Aorta (tissue), 5 donors: ENCODE data around the gene GALK1. TPM values are rescaled to one million over a fixed set of nuclear protein-coding genes. Genes with fewer than 3 reads are reported as not detected.

ENCODE experiments used
- ATAC-seq: fragments of 200-7000 bp; cut with Tn5 transposase; one replicate; pipeline ENCODE4 v1.9.1; 2022; ENCODE audit warnings: moderate library complexity; ENCODE audit not compliant: low FRiP score
- DNase-seq, 2 donors: peaks; one replicate each; pipeline ENCODE4 v3.0.0-alpha.2; 2020
- H3K27ac ChIP-seq, 2 donors: one replicate each; pipeline ENCODE4 v1.5.1; 2013; ENCODE audit warnings: low read length in 2 of 2, mild to moderate bottlenecking in 2 of 2, moderate library complexity in 2 of 2, control low read depth in 1 of 2, inconsistent platforms in 1 of 2, low read depth in 1 of 2
- H3K27me3 ChIP-seq, 2 donors: one replicate each; pipeline ENCODE4 v1.6.1; 2013; ENCODE audit warnings: control low read depth in 1 of 2, low read length in 1 of 2, mild to moderate bottlenecking in 1 of 2, moderate library complexity in 1 of 2; ENCODE audit not compliant: insufficient read depth in 2 of 2, control insufficient read depth in 1 of 2
- H3K36me3 ChIP-seq, 2 donors: one replicate each; pipeline ENCODE4 v1.6.1; 2013; ENCODE audit warnings: control low read depth in 1 of 2, low read length in 1 of 2, mild to moderate bottlenecking in 1 of 2; ENCODE audit not compliant: insufficient read depth in 2 of 2, control insufficient read depth in 1 of 2
- H3K4me1 ChIP-seq, 2 donors: one replicate each; pipeline ENCODE4 v1.6.1; 2013; ENCODE audit warnings: low read length in 2 of 2, control low read depth in 1 of 2, mild to moderate bottlenecking in 1 of 2, moderate library complexity in 1 of 2; ENCODE audit not compliant: insufficient read depth in 2 of 2, control insufficient read depth in 1 of 2
- H3K4me3 ChIP-seq, 2 donors: one replicate each; pipeline ENCODE4 v1.5.1; 2013; ENCODE audit warnings: low read length in 2 of 2, control low read depth in 1 of 2, mild to moderate bottlenecking in 1 of 2
- H3K9me3 ChIP-seq: one replicate; pipeline ENCODE4 v1.6.1; 2013; ENCODE audit warnings: mild to moderate bottlenecking, low read length; ENCODE audit not compliant: control insufficient read depth
- WGBS, 2 donors: extraction: QIAGEN DNeasy Blood & Tissue Kit; methylation state at CpG; one replicate each; pipeline ENCODE4 v1.1.7; 2013; 5-methylcytosine and 5-hydroxymethylcytosine counted together
- intact Hi-C, 2 donors: fragments of 100-400 bp; cut with DNase I; formaldehyde crosslinking; loops; one replicate each; pipeline versions ENCODE4 v1.14.2 to v1.15.0; 2022
- polyA plus RNA-seq, 2 donors: library from polyadenylated mRNA; stranded (reverse); fragments of 200-250 nt; gene quantifications; one replicate each; pipeline ENCODE4 v1.2.3, GENCODE V29; 2013
- total RNA-seq, 2 donors: library from RNA; stranded (reverse); fragmentation: NEBNext Ultra II Directional; extraction: Animal tissue kit (Norgen Biotek cat#: 25700); gene quantifications; one replicate each; pipeline ENCODE4 v1.2.1, GENCODE V29; 2021
- donor health status: healthy with polysubstance abuse.
- donor health status: Bipolar disorder and iron deficiency.
- donor health status: DM: no; HTN: no; CAD: no.
- donor health status: DM: no; HTN: no; CAD: no.
- donor health status: DM: yes; HTN: yes; CAD: no.

Gene GALK1
- total and polyA plus RNA-seq, 4 donors: 16.8 to 44.8 (median 22.0) TPM

DNA sequence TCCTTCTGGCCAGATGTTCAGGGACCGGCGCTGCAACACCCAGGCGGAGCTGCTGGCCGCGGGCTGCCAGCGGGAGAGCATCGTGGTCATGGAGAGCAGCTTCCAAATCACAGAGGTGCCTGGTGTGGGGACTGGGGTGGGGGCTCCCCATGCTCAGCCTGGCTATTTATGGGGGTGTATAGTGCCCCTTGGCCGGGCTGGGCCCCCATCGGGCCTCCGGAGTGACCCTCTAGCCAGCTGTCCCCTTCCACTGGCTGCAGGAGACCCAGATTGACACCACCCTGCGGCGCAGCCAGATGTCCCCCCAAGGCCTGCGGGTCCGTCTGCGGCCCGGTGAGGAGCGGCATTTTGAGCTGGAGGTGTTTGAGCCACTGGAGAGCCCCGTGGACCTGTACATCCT is 37.6 kb downstream of the GALK1 start:
- Histone ChIP-seq H3K9me3 (no peaks in the 10 kb centered on the region), H3K4me3 (no peak overlapping the region), H3K27me3 (no peaks in the 10 kb centered on the region), H3K27ac (no peak overlapping the region), H3K36me3 (no peaks in the 10 kb centered on the region), H3K4me1 (no peaks in the 10 kb centered on the region)
- no peak for DNase-seq
- no peak for ATAC-seq
- 91 to 92% methylated on average over 18 of the region's 18 CpGs for WGBS, 2 donors
- intact Hi-C loops: no loop called here

GRCh38 chr17:75725504-75725903 is 39.5 kb downstream of the GALK1 start:
- Histone ChIP-seq H3K36me3 (no peaks in the 10 kb centered on the region), H3K4me1 (no peaks in the 10 kb centered on the region), H3K27me3 (peaks cover 0 to 4% of the 10 kb centered on the region in 2 donors), H3K27ac (no peak overlapping the region), H3K9me3 (no peaks in the 10 kb centered on the region), H3K4me3 (no peak overlapping the region)
- intact Hi-C loops: no loop called here
- WGBS, 2 donors: 89% methylated on average over 7 of the region's 7 CpGs
- DNase-seq: no peak
- ATAC-seq: no peak

GRCh38 chr17:75724016-75725003 is 40.7 kb downstream of the GALK1 start:
- no peaks in the 10 kb centered on the region for H3K36me3 ChIP-seq
- H3K4me1 ChIP-seq: no peaks in the 10 kb centered on the region
- WGBS, 2 donors: 89 to 94% methylated on average over 23 of the region's 23 CpGs
- DNase-seq: no peak
- no peak overlapping the region for H3K4me3 ChIP-seq
- ATAC-seq: no peak
- no peak overlapping the region for H3K27ac ChIP-seq
- no peaks in the 10 kb centered on the region for H3K9me3 ChIP-seq
- intact Hi-C loops: no loop called here
- peaks cover 0 to 4% of the 10 kb centered on the region in 2 donors for H3K27me3 ChIP-seq

DNA sequence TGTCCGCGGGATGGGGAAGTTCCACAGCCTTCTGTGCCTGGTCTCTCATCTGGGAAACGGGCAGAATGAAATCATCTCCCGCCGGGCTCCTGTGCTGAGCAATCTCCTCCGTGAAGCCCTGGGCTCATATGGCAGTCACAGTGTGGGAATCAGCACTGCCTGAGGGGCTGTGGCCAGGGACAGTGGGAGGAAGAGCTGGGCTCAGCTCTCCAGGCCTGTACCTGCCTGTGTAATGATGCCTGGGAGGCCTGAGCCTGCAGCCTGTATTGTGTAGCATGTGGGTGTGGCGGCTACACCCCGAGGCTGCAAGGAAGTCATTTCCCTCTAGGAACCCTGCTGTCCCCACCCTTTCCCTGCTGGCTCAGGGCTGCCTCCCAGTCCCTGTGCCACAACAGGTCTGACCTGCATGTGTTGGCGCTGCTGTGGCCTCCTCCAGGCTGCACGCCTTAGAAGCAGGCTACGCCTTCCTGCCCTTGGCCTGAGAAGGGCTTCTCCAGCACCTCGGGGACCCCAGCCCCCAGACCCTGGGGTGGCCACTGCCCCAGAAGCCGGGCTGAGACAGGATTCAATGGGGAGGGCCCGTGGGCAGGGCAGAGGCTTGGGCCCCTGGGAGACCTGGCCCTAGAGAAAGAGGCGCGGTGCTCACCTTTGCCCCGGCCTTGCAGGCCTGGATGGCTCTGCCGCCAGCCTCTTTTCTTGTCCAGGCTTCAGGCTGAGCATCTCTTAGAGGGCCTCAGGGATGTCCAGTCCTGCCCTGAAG is 41.6 kb downstream of the GALK1 start:
- Histone ChIP-seq H3K27ac (no peak overlapping the region), H3K36me3 (no peaks in the 10 kb centered on the region), H3K4me1 (no peaks in the 10 kb centered on the region), H3K27me3 (peaks cover 0 to 4% of the 10 kb centered on the region in 2 donors), H3K4me3 (no peak overlapping the region), H3K9me3 (no peaks in the 10 kb centered on the region)
- 83 to 86% methylated on average over 18 of the region's 18 CpGs for WGBS, 2 donors
- intact Hi-C loops: no loop called here
- DNase-seq (no peak), ATAC-seq (no peak)

- H3K27ac ChIP-seq: no peak overlapping the region
- H3K9me3 ChIP-seq: no peaks in the 10 kb centered on the region
- peaks cover 0 to 4% of the 10 kb centered on the region in 2 donors for H3K27me3 ChIP-seq
- no peaks in the 10 kb centered on the region for H3K4me1 ChIP-seq
- WGBS, 2 donors: 95 to 96% methylated on average over 9 of the region's 9 CpGs
- no peak overlapping the region for H3K4me3 ChIP-seq
- DNase-seq (no peak), ATAC-seq (no peak)
- intact Hi-C loops: no loop called here
- H3K36me3 ChIP-seq: no peaks in the 10 kb centered on the region
Observed at GRCh38 chr17:75722542-75723095, 42.4 kb downstream of the GALK1 start.

DNA sequence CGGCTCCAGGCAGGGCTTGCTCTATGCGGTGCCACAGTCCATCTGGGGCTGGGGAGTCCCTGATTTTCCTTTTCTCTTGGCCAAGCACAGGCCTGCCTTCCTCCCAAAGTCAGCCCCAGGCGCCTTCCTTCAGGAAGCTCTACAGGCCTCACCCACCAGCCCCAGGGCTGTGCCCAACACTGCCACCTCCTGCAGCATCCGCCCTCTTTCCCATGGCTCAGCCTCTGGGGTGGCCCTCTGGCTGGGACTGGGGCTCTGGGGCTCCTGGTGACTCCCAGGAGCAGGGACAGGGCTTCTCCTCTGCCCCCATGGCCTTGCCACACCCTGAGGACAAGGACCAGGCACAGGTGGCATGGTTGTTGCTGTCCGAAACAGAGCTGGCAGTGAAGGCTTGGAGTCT is 42.9 kb downstream of the GALK1 start:
- WGBS, 2 donors: 90 to 91% methylated on average over 5 of the region's 5 CpGs
- no peak overlapping the region for H3K27ac ChIP-seq
- intact Hi-C loops: no loop called here

GRCh38 chr17:75721463-75722011 is 43.5 kb downstream of the GALK1 start:
- H3K27me3 ChIP-seq: peaks cover 0 to 4% of the 10 kb centered on the region in 2 donors
- no peak overlapping the region for H3K27ac ChIP-seq
- peak; percentile 27 for ATAC-seq

More for the DNA sequence above, 42.9 kb downstream of the GALK1 start:
- no peak overlapping the region for H3K4me3 ChIP-seq
- no peaks in the 10 kb centered on the region for H3K4me1 ChIP-seq
- no peaks in the 10 kb centered on the region for H3K9me3 ChIP-seq
- DNase-seq (no peak), ATAC-seq (no peak)
- peaks cover 0 to 4% of the 10 kb centered on the region in 2 donors for H3K27me3 ChIP-seq
- H3K36me3 ChIP-seq: no peaks in the 10 kb centered on the region

DNA sequence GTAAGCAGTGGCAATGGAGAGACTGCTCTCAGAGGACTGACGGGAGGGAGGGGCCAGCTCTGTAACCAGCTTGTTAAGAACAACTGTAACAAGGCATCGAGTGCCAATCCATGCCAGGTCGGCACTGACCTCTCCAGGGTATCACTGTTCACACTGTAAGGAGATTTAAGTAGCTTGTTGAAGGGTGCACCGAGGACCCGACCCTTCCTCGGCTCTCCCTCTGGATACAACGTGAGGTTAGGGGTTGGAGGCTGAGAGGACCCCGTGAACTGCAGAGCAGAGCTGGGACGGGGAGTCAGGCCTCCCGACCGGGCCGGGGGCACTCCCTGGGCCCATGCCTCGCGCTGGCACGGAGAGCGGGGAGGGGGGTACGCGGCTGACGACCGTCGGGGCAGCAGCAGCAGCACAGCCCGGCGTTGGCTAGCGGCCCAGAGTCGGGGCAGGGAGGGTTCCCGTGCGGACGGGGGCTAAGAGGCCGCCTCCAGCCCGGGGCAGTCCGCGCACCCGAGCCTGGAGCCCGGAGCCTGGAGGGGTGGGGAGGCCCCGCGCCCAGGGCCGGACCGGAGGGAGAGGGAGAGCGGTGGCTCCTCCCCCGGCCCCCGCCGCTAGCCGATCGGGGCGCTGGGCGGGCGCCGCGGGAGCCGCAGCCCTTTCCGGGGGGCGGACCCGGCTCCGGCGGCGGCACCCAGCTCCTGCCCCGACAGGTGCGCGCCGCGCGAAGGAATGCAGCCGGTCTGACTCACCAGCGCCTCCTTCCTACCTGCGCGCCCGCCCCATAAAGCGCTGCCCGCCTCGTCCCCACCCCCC is 44.1 kb downstream of the GALK1 start, which contains the start of gene ITGB4:
TSS of gene ITGB4 (plus strand) at position 804 of the 807 bp plus-strand sequence. CDS start 3,245 bp downstream, outside the sequence.
- intact Hi-C loops: no loop called here
- WGBS, 2 donors: 2% methylated on average over 39 to 70 of the region's 70 CpGs
- Histone ChIP-seq H3K4me1 (no peaks in the 10 kb centered on the region), H3K27me3 (peaks cover 0 to 4% of the 10 kb centered on the region in 2 donors), H3K4me3 (peak within 1 kb of the TSS in 1 of 2 donors; percentile 9), H3K27ac (no peak within 1 kb of the TSS), H3K9me3 (no peaks in the 10 kb centered on the region), H3K36me3 (no peaks in the 10 kb centered on the region)
- ATAC-seq: peak; percentile 67
- DNase-seq: no peak

More at GRCh38 chr17:75721463-75722011, 43.5 kb downstream of the GALK1 start:
- no peak for DNase-seq
- H3K36me3 ChIP-seq: no peaks in the 10 kb centered on the region
- 21 to 27% methylated on average over 22 to 33 of the region's 33 CpGs for WGBS, 2 donors
- intact Hi-C loops: no loop called here
- no peaks in the 10 kb centered on the region for H3K4me1 ChIP-seq
- no peaks in the 10 kb centered on the region for H3K9me3 ChIP-seq
- no peak overlapping the region for H3K4me3 ChIP-seq
